Cerebellar cortex (tissue), 1 donor: ENCODE data around the gene LMO1.

Experiments
- DNase-seq: peaks from one replicate; pipeline ENCODE4 v3.0.0-alpha.2; 2015; ENCODE audit warnings: low spot score

LMO1 gene

DNA sequence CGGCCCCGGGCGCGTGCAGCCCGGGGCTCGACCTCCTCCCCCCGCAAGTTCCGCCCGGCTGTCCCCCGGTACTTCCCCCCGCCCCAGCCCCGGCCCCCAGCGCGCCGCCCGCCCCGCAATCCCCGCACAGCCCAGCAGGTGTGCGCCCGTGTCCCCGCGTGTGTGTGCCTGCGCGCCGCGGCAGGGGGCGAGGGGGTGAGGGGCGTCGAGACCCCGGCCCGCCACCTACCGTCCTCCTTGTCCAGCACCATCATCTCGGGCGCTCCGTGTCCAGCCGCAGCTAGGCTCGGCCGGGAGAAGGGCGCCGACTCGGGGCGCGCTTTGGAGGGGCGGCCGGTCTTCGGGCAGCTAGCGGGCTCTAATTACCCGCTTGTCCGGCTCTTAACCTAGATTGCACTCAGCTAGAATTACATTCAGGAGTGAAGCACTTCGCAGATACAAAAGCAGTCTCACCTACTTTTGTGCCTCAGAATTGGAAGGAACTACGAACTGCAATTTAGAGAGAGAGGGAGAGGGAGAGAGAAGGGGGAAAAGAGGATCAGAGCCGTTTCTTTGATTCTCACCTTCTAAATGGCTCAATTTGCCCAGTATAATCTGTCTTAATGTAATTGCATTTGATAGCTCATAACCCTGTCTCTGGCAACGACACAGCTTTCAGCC lies 439 bp downstream of the LMO1 start:
- peak; percentile 47 for DNase-seq

DNA sequence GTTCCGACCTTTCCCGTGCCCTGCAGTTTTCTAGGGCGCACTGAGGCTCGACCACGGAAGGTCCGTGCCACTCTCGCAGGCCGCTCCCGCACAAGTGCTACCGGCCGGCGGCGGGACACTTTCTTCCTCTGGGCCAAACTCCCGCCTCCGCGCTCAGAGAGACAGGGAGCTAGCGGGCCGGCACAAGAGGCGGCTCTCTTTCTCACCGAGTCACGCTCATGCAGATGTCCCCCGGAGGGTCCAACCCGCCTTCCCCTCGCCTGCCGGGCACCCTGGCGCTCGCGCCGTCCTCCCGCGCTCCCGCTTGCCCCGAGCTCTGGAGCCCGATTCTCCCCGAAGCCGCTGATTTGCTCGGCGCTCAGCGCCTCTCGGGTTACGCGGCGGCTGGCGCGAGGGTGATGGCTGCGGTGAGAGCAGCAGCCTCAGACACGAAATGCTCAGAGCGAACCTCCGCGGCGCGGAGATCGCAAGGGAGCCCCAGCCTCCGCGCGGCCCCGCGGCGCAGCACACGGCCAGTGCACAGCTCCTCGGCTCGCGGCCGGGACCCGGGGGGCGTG lies 1.0 kb downstream of the LMO1 start:
- peak; percentile 47 for DNase-seq

DNA sequence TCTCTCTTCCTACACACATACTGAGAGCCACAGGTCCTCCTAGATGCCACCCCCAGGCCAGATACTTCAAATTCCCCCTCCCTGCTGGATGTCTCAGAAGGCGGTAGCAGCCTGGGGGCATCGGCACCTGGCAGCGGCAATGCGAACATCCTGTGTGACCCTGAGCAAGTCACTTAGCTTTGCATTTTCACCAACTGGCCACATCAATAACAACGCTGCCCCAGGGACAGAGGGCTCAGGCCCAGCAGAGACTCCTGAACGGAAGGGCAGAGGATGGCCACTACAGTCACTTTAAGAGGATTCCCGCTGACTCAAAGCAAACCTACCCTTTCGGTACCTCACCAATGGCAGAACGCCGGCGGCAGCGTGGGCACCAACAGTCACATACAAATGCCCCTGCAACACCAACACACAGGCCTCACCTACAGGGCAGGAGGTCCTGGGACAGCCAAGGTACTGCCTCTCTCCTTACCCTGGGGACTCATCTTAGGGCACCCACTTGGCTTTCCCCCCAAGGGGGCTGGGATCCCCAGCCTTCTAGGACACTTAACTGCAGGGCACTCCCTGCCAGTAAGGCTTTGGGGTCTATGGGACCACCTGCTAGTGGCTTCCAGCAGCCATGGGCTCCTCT lies 1.6 kb downstream of the LMO1 start:
- DNase-seq, result no peak

- DNase-seq, result no peak
Measured at GRCh38 chr11:8261291-8261690, 2.4 kb downstream of the LMO1 start.

GRCh38 chr11:8260202-8260966 lies 3.3 kb downstream of the LMO1 start:
- no peak for DNase-seq

DNA sequence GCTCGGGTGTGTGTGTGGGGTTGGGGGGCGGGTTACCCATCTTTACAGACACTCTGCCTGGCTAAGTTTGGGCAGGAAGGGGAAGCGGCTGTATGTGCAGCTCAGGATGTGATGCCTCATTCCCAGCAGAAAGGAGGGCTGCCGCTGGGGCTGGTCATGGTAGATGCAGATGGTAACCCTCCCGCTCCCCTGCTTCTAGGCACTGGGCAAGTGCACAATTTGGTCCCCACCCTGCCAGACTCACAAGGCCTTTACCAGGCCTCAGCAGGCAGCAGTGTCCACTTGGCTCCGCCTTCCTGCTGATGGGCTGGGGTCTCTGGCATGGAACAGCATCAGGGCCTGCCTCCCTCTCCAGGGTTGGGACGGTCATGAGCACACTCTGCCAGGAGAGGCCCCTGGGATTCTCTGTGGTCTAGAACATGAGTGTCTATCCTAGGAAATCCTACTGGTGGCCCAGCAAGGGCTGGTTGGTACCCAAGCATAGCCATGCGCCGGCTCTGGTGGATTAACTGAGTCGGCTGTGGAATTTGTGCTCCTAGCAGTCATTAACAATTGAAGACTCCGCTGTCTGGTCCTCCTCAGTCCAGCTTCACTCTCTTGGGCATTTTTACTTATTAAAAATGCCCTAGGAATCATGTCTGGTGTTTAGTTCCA lies 4.2 kb downstream of the LMO1 start:
- no peak for DNase-seq

- no peak for DNase-seq
Measured at GRCh38 chr11:8258784-8259183, 4.9 kb downstream of the LMO1 start.

DNA sequence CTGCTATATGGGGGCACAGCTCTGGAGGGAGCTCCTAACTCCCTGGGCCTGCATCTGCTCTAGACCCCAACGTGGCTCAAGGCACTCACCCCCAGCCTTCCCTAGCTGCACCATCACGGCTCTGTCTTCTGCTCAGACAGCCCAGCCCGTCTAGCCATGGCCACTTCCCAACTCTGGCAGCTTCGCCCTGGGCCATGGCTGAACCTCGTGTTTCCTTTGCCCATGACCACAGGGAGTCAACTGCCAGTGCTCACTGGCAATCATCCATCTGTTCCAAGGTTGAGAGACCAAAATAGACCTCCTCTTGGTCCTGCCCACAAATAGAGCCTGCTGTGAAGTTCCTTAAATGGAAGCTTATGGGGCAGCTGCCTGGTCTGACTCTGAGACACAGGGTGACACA lies 5.4 kb downstream of the LMO1 start:
- peak; percentile 65 for DNase-seq

GRCh38 chr11:8257003-8257664 lies 6.5 kb downstream of the LMO1 start:
- DNase-seq, result no peak

DNA sequence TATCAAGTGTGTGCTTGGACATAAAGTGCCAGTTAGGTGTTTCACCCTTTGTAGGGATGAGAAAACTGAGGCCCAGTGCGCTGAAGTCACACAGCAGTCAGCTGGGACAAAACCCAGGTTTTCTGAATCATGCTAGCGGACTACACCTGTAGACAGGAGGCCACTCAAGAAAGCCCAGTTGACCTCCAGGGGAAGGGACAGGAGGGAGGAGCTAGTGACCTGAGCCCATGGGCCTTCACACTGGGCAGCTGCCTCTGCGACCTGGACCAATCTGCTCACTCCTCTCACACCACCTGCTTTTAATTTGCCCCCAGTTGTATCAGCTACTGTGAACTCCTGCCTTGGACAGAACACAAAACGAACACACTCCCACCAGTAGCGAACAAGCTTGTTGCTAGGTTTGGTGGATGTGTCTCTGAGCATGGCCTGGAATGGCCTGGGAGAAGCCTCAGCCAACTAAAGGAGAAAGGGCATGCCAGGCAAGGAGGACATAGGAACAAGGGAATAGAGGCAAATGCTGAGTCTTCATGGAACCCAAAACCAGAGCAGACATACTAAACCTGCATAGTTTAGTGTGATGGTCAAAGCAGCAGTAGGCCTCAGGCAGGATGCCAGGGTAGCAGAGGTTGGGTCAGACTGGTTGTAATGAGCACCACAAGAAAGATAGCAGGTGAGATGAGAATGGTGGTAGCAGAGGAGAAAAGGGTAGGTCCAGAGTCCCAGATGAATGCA lies 7.2 kb downstream of the LMO1 start:
- no peak for DNase-seq

GRCh38 chr11:8253566-8253965 lies 10.1 kb downstream of the LMO1 start:
- DNase-seq, result no peak

DNA sequence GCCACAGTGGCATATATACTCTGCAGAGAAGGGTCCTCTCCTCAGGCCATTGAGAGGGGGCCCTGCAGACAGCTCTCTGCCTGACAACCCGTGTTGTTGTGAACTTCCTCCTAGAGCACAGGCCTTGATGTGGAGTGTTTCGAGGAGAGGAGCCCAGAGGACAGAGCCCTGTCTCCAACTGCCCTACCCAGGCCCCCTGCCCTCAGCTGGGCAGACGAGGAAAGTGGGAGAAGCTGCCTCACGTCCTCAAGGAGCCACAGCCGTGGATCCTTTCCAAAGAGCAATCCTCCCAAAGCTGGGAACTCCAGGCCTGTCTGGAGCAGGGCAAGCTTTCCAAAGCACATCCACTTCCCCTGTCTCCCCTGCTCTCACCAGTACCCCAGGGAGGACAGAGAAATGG lies 10.7 kb downstream of the LMO1 start:
- no peak for DNase-seq

GRCh38 chr11:8252388-8252787 lies 11.3 kb downstream of the LMO1 start:
- DNase-seq, result no peak

GRCh38 chr11:8251616-8252295 lies 11.9 kb downstream of the LMO1 start:
- no peak for DNase-seq

GRCh38 chr11:8250981-8251615 lies 12.6 kb downstream of the LMO1 start:
- DNase-seq, result no peak

DNA sequence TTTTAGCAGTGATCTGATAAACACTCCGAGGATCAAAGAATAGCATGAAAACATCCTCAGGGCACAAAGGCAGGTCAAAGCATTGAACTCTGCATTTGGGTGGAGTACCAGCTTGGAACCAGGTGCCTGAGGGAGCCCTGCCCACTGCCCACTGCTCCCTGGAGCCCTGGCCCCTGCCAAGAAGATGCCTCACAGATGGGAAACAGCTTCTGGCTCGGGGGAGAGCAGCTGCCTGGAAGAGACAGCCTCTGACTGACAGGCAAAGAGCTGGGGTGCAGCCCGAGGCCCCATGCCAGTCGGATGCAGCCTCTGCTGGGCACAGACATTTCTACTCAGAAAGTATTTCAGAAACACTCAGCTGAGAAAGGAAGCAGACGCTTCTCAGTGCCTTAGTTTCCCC lies 13.2 kb downstream of the LMO1 start:
- DNase-seq, result no peak

GRCh38 chr11:8249482-8249881 lies 14.2 kb downstream of the LMO1 start:
- DNase-seq, result no peak

DNA sequence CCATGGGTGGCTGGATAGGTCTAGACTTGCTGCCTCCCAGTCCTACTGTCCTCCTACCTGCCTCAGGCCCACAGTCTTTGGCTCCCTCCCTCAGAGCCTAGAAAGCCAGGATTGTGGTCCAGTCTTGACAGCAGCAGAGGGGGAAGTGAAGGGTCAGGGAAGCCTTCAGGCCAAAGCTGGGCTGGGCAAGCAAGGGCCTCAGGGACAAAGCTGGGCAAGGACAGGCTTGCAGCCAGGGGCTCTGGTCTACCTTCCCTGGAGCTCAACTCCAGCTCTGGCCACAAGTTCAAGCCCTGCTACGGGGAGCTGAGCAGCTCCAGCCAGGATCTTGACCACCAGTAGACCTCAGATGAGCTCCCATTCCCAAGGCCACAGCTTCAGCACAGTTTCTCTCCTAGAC lies 14.9 kb downstream of the LMO1 start:
- DNase-seq, result no peak

GRCh38 chr11:8247312-8247711 lies 16.4 kb downstream of the LMO1 start:
- DNase-seq, result peak; percentile 17

- DNase-seq, result no peak
Measured at GRCh38 chr11:8243458-8243857, 20.2 kb downstream of the LMO1 start.
